HepG2 (cell line): Measurements from ENCODE around the gene YY1. TPM values are rescaled to one million over a fixed set of nuclear protein-coding genes. Genes with fewer than 3 reads are reported as not detected.
A peak's percentile ranks its signal among the peaks of the same experiment; 100 is the strongest.

Source experiments
- ERF ChIP-seq: IDR thresholded peaks from 2 replicates; pipeline ENCODE4 v1.6.1; 2018; ENCODE audit warnings: missing biosample characterization, missing genetic modification reagents
- IKZF4 ChIP-seq: sonication (generic); formaldehyde crosslinking; IDR thresholded peaks from 2 replicates; pipeline ENCODE4 v1.5.1; 2020; ENCODE audit warnings: borderline replicate concordance, mild to moderate bottlenecking, low read depth, missing genetic modification reagents; ENCODE audit errors: not compliant biosample characterization
- JDP2 ChIP-seq: sonication (generic); formaldehyde crosslinking; IDR thresholded peaks from 2 replicates; pipeline ENCODE4 v1.8.1; 2022; ENCODE audit warnings: missing genetic modification reagents, borderline replicate concordance
- KMT2A ChIP-seq: sonication (generic); formaldehyde crosslinking; IDR thresholded peaks from 2 replicates; pipeline ENCODE4 v1.4.0; 2020; ENCODE audit warnings: missing genetic modification reagents
- MAFG ChIP-seq: sonication (generic); formaldehyde crosslinking; IDR thresholded peaks from 2 replicates; pipeline ENCODE4 v1.5.1; 2020; ENCODE audit warnings: mild to moderate bottlenecking, missing genetic modification reagents
- MED8 ChIP-seq: sonication (generic); formaldehyde crosslinking; IDR thresholded peaks from 2 replicates; pipeline ENCODE4 v1.8.1; 2023; ENCODE audit warnings: mild to moderate bottlenecking, missing genetic modification reagents; ENCODE audit not compliant: insufficient replicate concordance
- NR2F2 ChIP-seq: IDR thresholded peaks from 2 replicates; pipeline ENCODE4 v1.6.1; 2012; ENCODE audit warnings: low read depth, inconsistent platforms, borderline replicate concordance
- RELA ChIP-seq: sonication (generic); formaldehyde crosslinking; IDR thresholded peaks from 2 replicates; pipeline ENCODE4 v1.4.0; 2020; ENCODE audit warnings: missing genetic modification reagents
- SATB2 ChIP-seq: sonication (generic); formaldehyde crosslinking; IDR thresholded peaks from 2 replicates; pipeline ENCODE4 v1.5.0; 2020; ENCODE audit warnings: missing genetic modification reagents
- SRSF4 ChIP-seq: fragments of 200-400 bp; formaldehyde crosslinking; IDR thresholded peaks from one replicate; pipeline ENCODE4 v1.6.1; 2018; ENCODE audit warnings: mild to moderate bottlenecking, low read depth, low read length, moderate library complexity; ENCODE audit not compliant: poor library complexity, severe bottlenecking
- ZBTB4 ChIP-seq: sonication (generic); formaldehyde crosslinking; IDR thresholded peaks from 2 replicates; pipeline ENCODE4 v1.4.0; 2020; ENCODE audit warnings: missing genetic modification reagents, mild to moderate bottlenecking, borderline replicate concordance
- ZNF180 ChIP-seq: sonication (generic); formaldehyde crosslinking; IDR thresholded peaks from 2 replicates; pipeline ENCODE4 v1.4.0; 2020; ENCODE audit warnings: low read depth, missing genetic modification reagents, borderline replicate concordance
- ZNF274 ChIP-seq: sonication (generic); formaldehyde crosslinking; IDR thresholded peaks from 2 replicates; pipeline ENCODE4 v1.5.1; 2020; ENCODE audit warnings: mild to moderate bottlenecking, missing genetic modification reagents
- ZNF382 ChIP-seq: sonication (generic); formaldehyde crosslinking; IDR thresholded peaks from 2 replicates; pipeline ENCODE4 v1.5.0; 2020; ENCODE audit warnings: missing genetic modification reagents, mild to moderate bottlenecking, borderline replicate concordance
- ZNF550 ChIP-seq: sonication (generic); formaldehyde crosslinking; IDR thresholded peaks from 2 replicates; pipeline ENCODE4 v1.4.0; 2020; ENCODE audit warnings: mild to moderate bottlenecking, missing genetic modification reagents, borderline replicate concordance
- ZNF607 ChIP-seq: sonication (generic); formaldehyde crosslinking; IDR thresholded peaks from 2 replicates; pipeline ENCODE4 v1.5.1; 2020; ENCODE audit warnings: missing genetic modification reagents, mild to moderate bottlenecking, borderline replicate concordance
- ZNF75D ChIP-seq: sonication (generic); formaldehyde crosslinking; IDR thresholded peaks from 2 replicates; pipeline ENCODE4 v1.8.1; 2023; ENCODE audit warnings: missing genetic modification reagents, mild to moderate bottlenecking, borderline replicate concordance
- ZSCAN30 ChIP-seq: sonication (generic); formaldehyde crosslinking; IDR thresholded peaks from 2 replicates; pipeline ENCODE4 v1.5.0; 2020; ENCODE audit warnings: mild to moderate bottlenecking, missing genetic modification reagents
- ZSCAN31 ChIP-seq: sonication (generic); formaldehyde crosslinking; IDR thresholded peaks from 2 replicates; pipeline ENCODE4 v1.5.0; 2020; ENCODE audit warnings: low read depth, mild to moderate bottlenecking, missing genetic modification reagents
- polyA plus RNA-seq, 8 experiments: library from polyadenylated mRNA; depleted of rRNA in 3 of 8; stranded (reverse) in 7 of 8; unstranded in 1 of 8; fragments of >200 nt; fragmentation: Illumina TruSeq in 4 of 8; extraction: Trizol in 4 of 8; gene quantifications; 2 replicates each; pipeline versions ENCODE4 v1.2.1 to v1.2.3, GENCODE V29; 2011 to 2016; ENCODE audit warnings: low read depth in 4 of 8, missing spikeins in 1 of 8, mixed read lengths in 1 of 8; ENCODE audit not compliant: insufficient read depth in 1 of 8
- total RNA-seq, 5 experiments: library from RNA; depleted of rRNA; stranded (reverse); fragments of >200 nt; fragmentation: Illumina TruSeq; extraction: Trizol; gene quantifications; 2 replicates each; pipeline ENCODE4 v1.2.3, GENCODE V29; 2016; ENCODE audit warnings: low read depth in 1 of 5
- TF ChIP-seq, protein P1 (sequence below): sonication (generic); formaldehyde crosslinking; IDR thresholded peaks from 2 replicates; pipeline ENCODE4 v1.8.0; 2022; ENCODE audit warnings: missing genetic modification reagents, mild to moderate bottlenecking, borderline replicate concordance
- TF ChIP-seq, protein P2 (sequence below): sonication (generic); formaldehyde crosslinking; IDR thresholded peaks from 2 replicates; pipeline ENCODE4 v1.5.1; 2020; ENCODE audit warnings: missing genetic modification reagents, mild to moderate bottlenecking, borderline replicate concordance
- TF ChIP-seq, protein P3 (sequence below): sonication (generic); formaldehyde crosslinking; IDR thresholded peaks from 2 replicates; pipeline ENCODE4 v1.5.1; 2020; ENCODE audit warnings: missing genetic modification reagents, mild to moderate bottlenecking, borderline replicate concordance

The YY1 gene
- total and polyA plus RNA-seq, 2 of the 13 experiments (the other 11 are each of a cell fraction or from before 2014, with no cell fraction given): 29.4 to 68.1 TPM

DNA sequence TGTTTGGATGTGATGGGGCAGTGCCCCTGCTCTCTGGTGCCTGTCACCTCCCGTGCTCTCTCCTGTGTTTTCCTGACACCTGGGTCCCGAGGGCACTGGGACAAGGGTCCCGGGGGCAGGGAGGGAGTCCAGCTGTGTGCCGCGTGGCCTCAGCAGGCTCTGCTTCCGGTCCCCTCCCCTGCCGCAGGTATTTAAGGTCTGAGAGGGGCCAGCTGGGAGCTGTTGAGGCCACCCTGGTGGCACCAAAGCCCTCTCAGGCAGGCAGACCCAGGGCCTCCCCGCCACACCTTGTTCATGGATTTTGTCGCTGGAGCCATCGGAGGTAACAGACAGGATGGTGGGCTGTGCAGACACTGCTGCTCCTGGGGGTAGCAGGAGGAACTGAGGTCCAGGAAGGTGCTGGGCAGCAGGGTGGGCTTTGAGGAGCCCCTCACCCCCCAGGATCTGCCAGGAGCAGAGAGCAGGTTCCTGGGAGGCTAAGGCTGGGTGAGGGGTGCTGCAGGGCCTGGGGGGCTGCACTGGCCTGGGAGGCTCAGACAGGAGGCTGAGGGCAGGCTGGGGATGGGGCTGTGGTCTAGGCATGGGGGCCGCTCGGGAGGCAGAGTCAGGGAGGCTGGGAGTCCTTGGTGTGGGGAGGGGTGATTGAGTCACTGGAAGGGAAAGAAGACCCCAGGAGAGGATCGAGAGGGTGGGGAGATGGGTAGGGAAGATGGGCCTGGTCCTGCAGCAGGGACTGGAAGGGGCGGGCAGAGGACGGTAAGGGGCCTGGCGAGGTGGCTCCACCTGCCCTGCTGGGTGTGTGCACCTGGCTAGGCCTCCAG lies 84.4 kb downstream of the YY1 start, which contains the start of gene SLC25A47 (continued):
- no peak for TF ChIP-seq ZNF550 (CRISPR knock-in tag)
- no peak for TF ChIP-seq ERF (CRISPR knock-in tag)
- TF ChIP-seq, protein P1, sequence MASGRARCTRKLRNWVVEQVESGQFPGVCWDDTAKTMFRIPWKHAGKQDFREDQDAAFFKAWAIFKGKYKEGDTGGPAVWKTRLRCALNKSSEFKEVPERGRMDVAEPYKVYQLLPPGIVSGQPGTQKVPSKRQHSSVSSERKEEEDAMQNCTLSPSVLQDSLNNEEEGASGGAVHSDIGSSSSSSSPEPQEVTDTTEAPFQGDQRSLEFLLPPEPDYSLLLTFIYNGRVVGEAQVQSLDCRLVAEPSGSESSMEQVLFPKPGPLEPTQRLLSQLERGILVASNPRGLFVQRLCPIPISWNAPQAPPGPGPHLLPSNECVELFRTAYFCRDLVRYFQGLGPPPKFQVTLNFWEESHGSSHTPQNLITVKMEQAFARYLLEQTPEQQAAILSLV (CRISPR knock-in tag): no peak
- TF ChIP-seq, protein P2, sequence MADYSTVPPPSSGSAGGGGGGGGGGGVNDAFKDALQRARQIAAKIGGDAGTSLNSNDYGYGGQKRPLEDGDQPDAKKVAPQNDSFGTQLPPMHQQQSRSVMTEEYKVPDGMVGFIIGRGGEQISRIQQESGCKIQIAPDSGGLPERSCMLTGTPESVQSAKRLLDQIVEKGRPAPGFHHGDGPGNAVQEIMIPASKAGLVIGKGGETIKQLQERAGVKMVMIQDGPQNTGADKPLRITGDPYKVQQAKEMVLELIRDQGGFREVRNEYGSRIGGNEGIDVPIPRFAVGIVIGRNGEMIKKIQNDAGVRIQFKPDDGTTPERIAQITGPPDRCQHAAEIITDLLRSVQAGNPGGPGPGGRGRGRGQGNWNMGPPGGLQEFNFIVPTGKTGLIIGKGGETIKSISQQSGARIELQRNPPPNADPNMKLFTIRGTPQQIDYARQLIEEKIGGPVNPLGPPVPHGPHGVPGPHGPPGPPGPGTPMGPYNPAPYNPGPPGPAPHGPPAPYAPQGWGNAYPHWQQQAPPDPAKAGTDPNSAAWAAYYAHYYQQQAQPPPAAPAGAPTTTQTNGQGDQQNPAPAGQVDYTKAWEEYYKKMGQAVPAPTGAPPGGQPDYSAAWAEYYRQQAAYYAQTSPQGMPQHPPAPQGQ (CRISPR knock-in tag): no peak
- no peak for TF ChIP-seq MED8 (CRISPR knock-in tag)
- TF ChIP-seq MAFG (CRISPR knock-in tag): no peak
- TF ChIP-seq ZNF607 (CRISPR knock-in tag): peak; percentile 74
- TF ChIP-seq KMT2A (CRISPR knock-in tag): no peak
- no peak for TF ChIP-seq ZNF75D (CRISPR knock-in tag)
- TF ChIP-seq IKZF4 (CRISPR knock-in tag): no peak
- 0 out of 2 replicates have a peak, but pooled peaks have one; percentile 68 for TF ChIP-seq ZNF274 (CRISPR knock-in tag)
- no peak for TF ChIP-seq ZNF180
- peak; percentile 46; the same call in 1 of the 2 replicates for TF ChIP-seq NR2F2
- TF ChIP-seq ZNF382 (CRISPR knock-in tag): no peak
- TF ChIP-seq ZSCAN30: no peak
- no peak for TF ChIP-seq ZSCAN31 (CRISPR knock-in tag)
- no peak for TF ChIP-seq SRSF4
- TF ChIP-seq JDP2 (CRISPR knock-in tag): no peak
- TF ChIP-seq RELA (CRISPR knock-in tag): no peak
- TF ChIP-seq ZBTB4 (CRISPR knock-in tag): no peak
- TF ChIP-seq, protein P3, sequence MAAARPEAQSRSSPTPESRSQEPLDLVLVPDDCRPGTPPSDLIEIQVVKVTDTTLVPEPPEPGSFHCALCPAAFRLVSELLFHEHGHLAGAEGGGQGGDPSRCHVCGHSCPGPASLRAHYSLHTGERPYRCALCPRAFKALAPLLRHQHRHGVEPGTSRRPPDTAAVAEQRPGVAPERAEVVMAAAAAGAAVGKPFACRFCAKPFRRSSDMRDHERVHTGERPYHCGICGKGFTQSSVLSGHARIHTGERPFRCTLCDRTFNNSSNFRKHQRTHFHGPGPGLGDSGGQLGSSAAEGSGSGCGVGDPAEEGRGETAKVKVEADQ (CRISPR knock-in tag): no peak
- no peak for TF ChIP-seq SATB2 (CRISPR knock-in tag)
